Gastrocnemius medialis (tissue), 4 donors: Measurements from ENCODE around the gene MTCL1.

Experiments used
- CTCF ChIP-seq, 5 experiments: fragments of 450-650 bp in 3 of 5; fragments of 200-600 bp in 2 of 5; sonication (generic) in 2 of 5; IDR thresholded peaks in 4 of 5; conservative IDR thresholded peaks in 1 of 5; 1 replicate in 4 of 5; 2 replicates in 1 of 5; pipeline ENCODE4 v1.5.1; 2016 to 2019; ENCODE audit warnings: antibody characterized with exemption in 5 of 5, mild to moderate bottlenecking in 3 of 5, moderate library complexity in 3 of 5
- POLR2A ChIP-seq, 2 donors: fragments of 450-650 bp; IDR thresholded peaks; one replicate each; pipeline ENCODE4 v1.6.1; 2017; ENCODE audit warnings: antibody characterized with exemption in 2 of 2, mild to moderate bottlenecking in 2 of 2, moderate library complexity in 2 of 2

- TF ChIP-seq CTCF (IDR thresholded peaks at IDR 0.05 in 4 of 5, conservative IDR thresholded peaks at IDR 0.05 in 1 of 5), result no peak
- no peak for TF ChIP-seq POLR2A (IDR thresholded peaks at IDR 0.05)
These were observed 81.4 kb downstream of the MTCL1 start for GRCh38 chr18:8786483-8787370.
